Islet precursor cell (in vitro differentiated cells): ENCODE results near the gene CNKSR3.

Source experiments
- DNase-seq: peaks from one replicate; pipeline ENCODE4 v3.0.0-alpha.2; 2018

CNKSR3 gene

GRCh38 chr6:154448448-154449096 is 61.9 kb downstream of the CNKSR3 start:
- DNase-seq = peak; percentile 75

GRCh38 chr6:154447954-154448353 is 62.5 kb downstream of the CNKSR3 start:
- DNase-seq = no peak

GRCh38 chr6:154446984-154447383 is 63.5 kb downstream of the CNKSR3 start:
- DNase-seq = no peak

GRCh38 chr6:154445417-154445816 is 65.1 kb downstream of the CNKSR3 start:
- DNase-seq = no peak

- DNase-seq = no peak
Observed at GRCh38 chr6:154441995-154442310, 68.5 kb downstream of the CNKSR3 start.

- DNase-seq = no peak
Observed at GRCh38 chr6:154440422-154441043, 70.0 kb downstream of the CNKSR3 start.

- no peak for DNase-seq
Observed at GRCh38 chr6:154440022-154440421, 70.5 kb downstream of the CNKSR3 start.

GRCh38 chr6:154438882-154439415 is 71.5 kb downstream of the CNKSR3 start:
- no peak for DNase-seq

GRCh38 chr6:154435400-154435945 is 75.0 kb downstream of the CNKSR3 start:
- DNase-seq = no peak

- no peak for DNase-seq
Observed at GRCh38 chr6:154434662-154435061, 75.8 kb downstream of the CNKSR3 start.

GRCh38 chr6:154433477-154434241 is 76.8 kb downstream of the CNKSR3 start:
- no peak for DNase-seq

GRCh38 chr6:154432533-154433476 is 77.7 kb downstream of the CNKSR3 start:
- no peak for DNase-seq

GRCh38 chr6:154430481-154430919 is 80.0 kb downstream of the CNKSR3 start:
- DNase-seq = no peak

GRCh38 chr6:154429711-154430110 is 80.8 kb downstream of the CNKSR3 start:
- DNase-seq = no peak

- no peak for DNase-seq
Observed at GRCh38 chr6:154428897-154429296, 81.6 kb downstream of the CNKSR3 start.

- no peak for DNase-seq
Observed at GRCh38 chr6:154427446-154427845, 83.0 kb downstream of the CNKSR3 start.

GRCh38 chr6:154426997-154427396 is 83.5 kb downstream of the CNKSR3 start:
- DNase-seq = no peak

- no peak for DNase-seq
Observed at GRCh38 chr6:154425034-154425433, 85.5 kb downstream of the CNKSR3 start.

GRCh38 chr6:154414021-154414813 is 96.3 kb downstream of the CNKSR3 start:
- no peak for DNase-seq

GRCh38 chr6:154412106-154412820 is 98.2 kb downstream of the CNKSR3 start:
- no peak for DNase-seq

- DNase-seq = no peak
Observed at GRCh38 chr6:154411076-154411475, 99.4 kb downstream of the CNKSR3 start.
